ENCODE results near the gene CPED1. TPM values are rescaled to one million over a fixed set of nuclear protein-coding genes. Genes with fewer than 3 reads are reported as not detected.
"Not testable (repeated sequence)": the region's sequence is repeated elsewhere in the genome, so short reads cannot be mapped to it uniquely, and the experiment has no call there.

Gene CPED1
- total RNA-seq, 6 donors from 2014 or later: 12.9 to 31.6 (median 18.1) TPM

DNA sequence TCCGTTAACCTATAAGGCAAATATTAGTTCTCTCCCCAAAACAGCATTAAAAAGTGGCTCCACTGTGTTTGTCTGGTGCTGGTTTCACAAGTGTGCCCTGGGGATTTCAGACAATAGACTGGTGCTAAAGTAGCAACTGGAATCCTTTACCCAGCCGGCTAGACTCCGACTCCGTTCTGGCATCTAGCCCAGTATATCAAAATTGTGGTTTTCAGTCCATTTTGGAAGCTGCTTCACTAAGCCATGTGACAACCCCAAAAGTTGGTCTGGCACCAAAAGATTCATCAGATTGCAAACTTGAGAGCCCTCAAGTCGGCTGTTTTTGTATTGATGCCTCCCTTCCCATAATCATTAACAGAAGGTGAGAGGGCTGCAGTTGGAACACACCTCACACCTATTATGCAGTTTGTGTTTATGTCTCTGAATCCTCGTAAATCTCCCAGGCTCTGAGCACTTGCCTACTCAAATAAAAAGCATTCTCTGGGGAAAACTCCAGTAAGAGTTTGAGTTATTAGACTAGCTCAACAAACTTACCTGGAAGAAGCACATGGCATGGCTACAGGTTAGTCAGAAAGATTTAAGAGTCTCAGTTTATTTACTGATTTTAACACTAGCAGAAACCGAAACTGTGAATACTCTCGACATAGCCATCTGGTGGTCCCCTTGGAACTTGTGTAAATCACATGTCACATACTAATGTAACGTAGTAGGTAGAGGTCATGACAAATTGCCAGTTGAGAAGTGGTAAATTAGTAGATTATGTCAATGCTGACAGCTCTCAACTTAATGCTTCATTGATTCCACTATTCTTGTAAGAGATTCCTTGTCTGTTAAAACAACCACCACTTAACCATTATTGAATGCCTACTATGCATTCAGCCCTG lies 325.5 kb downstream of the CPED1 start:
- ATAC-seq (ENCODE audit: low FRiP score in 2 of 2): peak in 1 of 2 donors; percentile 35
- H3K4me1 ChIP-seq: peaks cover 0 to 5% (median 0%) of the 10 kb centered on the region in 4 donors
- no peaks in the 10 kb centered on the region for H3K27me3 ChIP-seq
- no peaks in the 10 kb centered on the region for H3K9me3 ChIP-seq
- H3K36me3 ChIP-seq: no peaks in the 10 kb centered on the region
- no peak for DNase-seq
- WGBS, 2 donors: 50 to 64% methylated on average over 9 of the region's 9 CpGs
- no peak for TF ChIP-seq POLR2A (IDR thresholded peaks at IDR 0.05)
- no peak for TF ChIP-seq EP300 (IDR thresholded peaks at IDR 0.05)
- TF ChIP-seq POLR2AphosphoS5 (IDR thresholded peaks at IDR 0.05): no peak
- TF ChIP-seq, protein P1, sequence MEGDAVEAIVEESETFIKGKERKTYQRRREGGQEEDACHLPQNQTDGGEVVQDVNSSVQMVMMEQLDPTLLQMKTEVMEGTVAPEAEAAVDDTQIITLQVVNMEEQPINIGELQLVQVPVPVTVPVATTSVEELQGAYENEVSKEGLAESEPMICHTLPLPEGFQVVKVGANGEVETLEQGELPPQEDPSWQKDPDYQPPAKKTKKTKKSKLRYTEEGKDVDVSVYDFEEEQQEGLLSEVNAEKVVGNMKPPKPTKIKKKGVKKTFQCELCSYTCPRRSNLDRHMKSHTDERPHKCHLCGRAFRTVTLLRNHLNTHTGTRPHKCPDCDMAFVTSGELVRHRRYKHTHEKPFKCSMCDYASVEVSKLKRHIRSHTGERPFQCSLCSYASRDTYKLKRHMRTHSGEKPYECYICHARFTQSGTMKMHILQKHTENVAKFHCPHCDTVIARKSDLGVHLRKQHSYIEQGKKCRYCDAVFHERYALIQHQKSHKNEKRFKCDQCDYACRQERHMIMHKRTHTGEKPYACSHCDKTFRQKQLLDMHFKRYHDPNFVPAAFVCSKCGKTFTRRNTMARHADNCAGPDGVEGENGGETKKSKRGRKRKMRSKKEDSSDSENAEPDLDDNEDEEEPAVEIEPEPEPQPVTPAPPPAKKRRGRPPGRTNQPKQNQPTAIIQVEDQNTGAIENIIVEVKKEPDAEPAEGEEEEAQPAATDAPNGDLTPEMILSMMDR (IDR thresholded peaks at IDR 0.05): no peak
- no peak overlapping the region for H3K27ac ChIP-seq
- no peak overlapping the region for H3K4me3 ChIP-seq

DNA sequence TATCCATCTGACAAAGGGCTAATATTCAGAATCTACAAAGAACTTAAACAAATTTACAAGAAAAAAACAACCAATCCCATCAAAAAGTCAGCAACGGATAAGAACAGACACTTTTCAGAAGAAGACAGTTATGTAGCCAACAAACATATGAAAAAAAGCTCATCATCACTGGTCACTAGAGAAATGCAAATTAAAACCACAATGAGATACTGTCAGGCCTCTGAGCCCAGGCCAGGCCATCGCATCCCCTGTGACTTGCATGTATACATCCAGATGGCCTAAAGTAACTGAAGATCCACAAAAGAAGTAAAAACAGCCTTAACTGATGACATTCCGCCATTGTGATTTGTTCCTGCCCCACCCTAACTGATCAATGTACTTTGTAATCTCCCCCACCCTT lies 326.7 kb downstream of the CPED1 start:
- not testable (repeated sequence) for H3K4me1 ChIP-seq; ATAC-seq (ENCODE audit: low FRiP score in 2 of 2); H3K36me3 ChIP-seq; H3K4me3 ChIP-seq; DNase-seq; H3K9me3 ChIP-seq; H3K27ac ChIP-seq; H3K27me3 ChIP-seq
- WGBS, 2 donors: 96 to 98% methylated on average over 2 to 3 of the region's 3 CpGs

DNA sequence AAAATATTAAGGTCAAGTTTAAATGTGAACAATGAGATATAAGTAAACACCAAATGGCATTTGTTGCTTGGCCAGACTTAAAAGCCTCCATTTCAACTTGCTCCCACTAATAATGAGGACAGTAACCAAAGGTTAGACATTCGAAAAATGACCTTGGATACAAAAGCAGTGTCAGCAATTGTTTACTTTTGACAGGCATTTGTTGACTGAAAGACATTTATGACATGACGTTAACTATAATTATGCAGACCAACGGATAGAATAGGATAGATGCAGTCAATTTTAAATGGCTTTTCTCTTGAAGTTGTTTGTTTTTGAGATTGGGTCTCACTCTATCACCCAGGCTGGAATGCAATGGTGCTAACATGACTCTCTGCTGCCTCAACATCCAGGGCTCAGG lies 333.9 kb downstream of the CPED1 start:
- no peak for TF ChIP-seq POLR2A (IDR thresholded peaks at IDR 0.05)
- TF ChIP-seq, protein P1 (IDR thresholded peaks at IDR 0.05): no peak
- no peak for TF ChIP-seq POLR2AphosphoS5 (IDR thresholded peaks at IDR 0.05)
- TF ChIP-seq EP300 (IDR thresholded peaks at IDR 0.05): no peak
- 43 to 56% methylated on average over 3 of the region's 3 CpGs for WGBS, 2 donors
- Histone ChIP-seq H3K27me3 (peaks cover 0 to 2% (median 0%) of the 10 kb centered on the region in 4 donors), H3K27ac (no peak overlapping the region), H3K36me3 (no peaks in the 10 kb centered on the region), H3K4me1 (no peaks in the 10 kb centered on the region), H3K4me3 (no peak overlapping the region), H3K9me3 (no peaks in the 10 kb centered on the region)
- ATAC-seq (ENCODE audit: low FRiP score in 2 of 2) (no peak), DNase-seq (no peak)

DNA sequence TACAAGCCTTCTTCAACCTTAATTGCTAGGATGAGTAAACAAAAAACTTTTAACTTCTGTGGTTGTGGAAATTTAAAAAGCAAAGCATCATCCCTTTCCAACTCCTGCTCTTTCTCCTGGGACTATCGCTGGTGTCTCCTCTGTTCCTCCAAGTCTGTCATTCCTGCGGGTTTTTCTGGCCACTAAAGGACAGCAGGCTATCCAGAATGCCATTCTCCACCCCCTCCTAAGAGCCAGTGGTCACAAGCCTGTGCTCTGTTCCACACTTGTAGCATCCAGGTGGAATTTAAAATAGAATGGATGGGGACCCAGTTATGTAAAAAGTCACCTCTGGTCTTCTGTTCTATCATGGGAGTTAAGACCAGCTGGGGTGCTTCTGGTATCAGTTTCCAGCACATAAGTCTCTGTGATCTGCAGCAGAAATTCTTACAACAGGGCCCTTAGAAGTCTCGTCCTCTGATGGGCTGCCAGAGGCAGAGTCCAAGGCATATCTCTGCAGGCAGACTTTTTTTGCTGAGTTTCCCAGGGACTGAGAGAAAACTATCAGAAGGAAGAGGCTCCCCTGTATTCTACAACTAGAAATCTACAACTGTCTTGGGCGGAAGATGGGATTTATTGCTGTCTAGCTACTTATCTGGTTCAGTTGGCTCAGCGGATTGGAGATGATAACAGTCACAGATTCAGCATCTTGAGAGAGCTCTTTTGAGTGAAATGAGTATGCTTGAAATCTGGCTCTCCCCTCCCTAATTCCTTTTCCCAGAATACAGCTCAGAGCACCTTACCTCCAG lies 335.2 kb downstream of the CPED1 start:
- peaks cover 0 to 2% (median 0%) of the 10 kb centered on the region in 4 donors for H3K4me1 ChIP-seq
- H3K36me3 ChIP-seq: no peaks in the 10 kb centered on the region
- no peak overlapping the region for H3K27ac ChIP-seq
- 62 to 66% methylated on average over 5 of the region's 5 CpGs for WGBS, 2 donors
- TF ChIP-seq, protein P1 (IDR thresholded peaks at IDR 0.05): no peak
- TF ChIP-seq EP300 (IDR thresholded peaks at IDR 0.05): no peak
- no peak for TF ChIP-seq POLR2A (IDR thresholded peaks at IDR 0.05)
- TF ChIP-seq POLR2AphosphoS5 (IDR thresholded peaks at IDR 0.05): no peak
- ATAC-seq (ENCODE audit: low FRiP score in 2 of 2) (no peak), DNase-seq (no peak)
- H3K4me3 ChIP-seq: no peak overlapping the region
- peaks cover 0 to 4% (median 2%) of the 10 kb centered on the region in 4 donors for H3K27me3 ChIP-seq
- no peaks in the 10 kb centered on the region for H3K9me3 ChIP-seq

DNA sequence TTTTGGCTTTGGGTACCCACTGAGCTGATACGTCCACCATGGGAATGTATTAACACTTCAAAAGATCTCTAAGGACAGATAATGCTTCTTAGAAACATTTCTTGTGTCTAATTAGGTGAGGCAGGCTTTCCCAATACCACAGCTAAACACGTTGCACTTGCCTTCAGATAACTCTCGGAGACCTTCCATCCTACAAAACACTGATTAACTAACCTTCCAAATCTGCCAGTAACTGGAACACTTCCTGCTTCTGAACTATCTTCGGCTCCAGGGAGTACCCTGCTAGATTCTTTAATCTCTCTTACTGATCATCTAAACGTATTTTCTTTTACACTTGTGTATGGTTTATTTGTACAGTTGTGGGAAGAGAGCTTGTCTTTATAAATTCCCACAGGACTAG lies 339.2 kb downstream of the CPED1 start:
- H3K4me1 ChIP-seq: peaks cover 15 to 22% (median 18%) of the 10 kb centered on the region in 4 donors
- 85% methylated on average over 5 of the region's 5 CpGs for WGBS, 2 donors
- no peak overlapping the region for H3K4me3 ChIP-seq
- no peak for ATAC-seq (ENCODE audit: low FRiP score in 2 of 2)
- TF ChIP-seq, protein P1 (IDR thresholded peaks at IDR 0.05): no peak
- TF ChIP-seq POLR2A (IDR thresholded peaks at IDR 0.05) (no peak), EP300 (IDR thresholded peaks at IDR 0.05) (no peak), POLR2AphosphoS5 (IDR thresholded peaks at IDR 0.05) (no peak)
- no peaks in the 10 kb centered on the region for H3K9me3 ChIP-seq
- H3K27ac ChIP-seq: no peak overlapping the region
- peaks cover 0 to 25% (median 16%) of the 10 kb centered on the region in 4 donors for H3K27me3 ChIP-seq
- H3K36me3 ChIP-seq: no peaks in the 10 kb centered on the region
- DNase-seq: no peak

Measured in upper lobe of left lung (tissue), 6 donors.